Neuronal stem cell (in vitro differentiated cells): ENCODE data around the gene CSF1R.

ENCODE experiments used
- DNase-seq: peaks from one replicate; pipeline ENCODE4 v3.0.0-alpha.2; 2013; ENCODE audit warnings: low spot score
- H2AFZ ChIP-seq: one replicate; pipeline ENCODE4 v1.6.1; 2013; ENCODE audit warnings: mild to moderate bottlenecking, low read length, inconsistent platforms
- H2AK5ac ChIP-seq: 2 replicates; pipeline ENCODE4 v1.6.1; 2013; ENCODE audit warnings: low read depth, mild to moderate bottlenecking, inconsistent platforms, low read length, moderate library complexity, mixed read lengths
- H2BK120ac ChIP-seq: 2 replicates; pipeline ENCODE4 v1.6.1; 2013; ENCODE audit warnings: low read depth, mild to moderate bottlenecking, inconsistent platforms, low read length, moderate library complexity, mixed read lengths
- H2BK12ac ChIP-seq: one replicate; pipeline ENCODE4 v1.6.1; 2013; ENCODE audit warnings: low read length, inconsistent platforms
- H2BK15ac ChIP-seq: 2 replicates; pipeline ENCODE4 v1.6.1; 2013; ENCODE audit warnings: mild to moderate bottlenecking, low read length, inconsistent platforms, mixed read lengths
- H2BK5ac ChIP-seq: one replicate; pipeline ENCODE4 v1.6.1; 2013; ENCODE audit warnings: inconsistent platforms, mild to moderate bottlenecking, low read length, moderate library complexity
- H3K14ac ChIP-seq: one replicate; pipeline ENCODE4 v1.6.1; 2013; ENCODE audit warnings: low read length, inconsistent platforms
- H3K18ac ChIP-seq: 2 replicates; pipeline ENCODE4 v1.6.1; 2013; ENCODE audit warnings: low read length, inconsistent platforms
- H3K23ac ChIP-seq: 2 replicates; pipeline ENCODE4 v1.6.1; 2013; ENCODE audit warnings: low read depth, mild to moderate bottlenecking, mixed read lengths, low read length, inconsistent platforms; ENCODE audit not compliant: poor library complexity
- H3K27ac ChIP-seq: replicated peaks from 3 replicates; pipeline ENCODE4 v1.5.1; 2013; ENCODE audit warnings: low read length, inconsistent platforms
- H3K27me3 ChIP-seq, 3 experiments: 2 replicates each; pipeline ENCODE4 v1.6.1; 2013; ENCODE audit warnings: low read length in 3 of 3, mild to moderate bottlenecking in 2 of 3, inconsistent platforms in 1 of 3, low read depth in 1 of 3, mixed read lengths in 1 of 3, moderate library complexity in 1 of 3; ENCODE audit not compliant: control insufficient read depth in 3 of 3, insufficient read depth in 3 of 3
- H3K36me3 ChIP-seq, 2 donors: replicated peaks in 1 of 2; 2 replicates each; pipeline ENCODE4 v1.6.1; 2013; ENCODE audit warnings: low read length in 2 of 2; ENCODE audit not compliant: control insufficient read depth in 2 of 2, insufficient read depth in 2 of 2
- H3K4ac ChIP-seq: 2 replicates; pipeline ENCODE4 v1.6.1; 2013; ENCODE audit warnings: inconsistent platforms, mild to moderate bottlenecking, low read length, moderate library complexity
- H3K4me1 ChIP-seq, 2 donors: 1 replicate in 1 of 2; 2 replicates in 1 of 2; pipeline ENCODE4 v1.6.1; 2013; ENCODE audit warnings: low read length in 2 of 2, low read depth in 1 of 2; ENCODE audit not compliant: control insufficient read depth in 2 of 2, insufficient read depth in 1 of 2
- H3K4me2 ChIP-seq: one replicate; pipeline ENCODE4 v1.6.1; 2013; ENCODE audit warnings: mild to moderate bottlenecking, low read length, inconsistent platforms; ENCODE audit not compliant: insufficient read depth, poor library complexity, severe bottlenecking
- H3K4me3 ChIP-seq, 2 donors: 2 replicates each; pipeline ENCODE4 v1.5.1; 2013; ENCODE audit warnings: low read length in 2 of 2, mild to moderate bottlenecking in 2 of 2, inconsistent platforms in 1 of 2, moderate library complexity in 1 of 2
- H3K79me1 ChIP-seq: one replicate; pipeline ENCODE4 v1.6.1; 2013; ENCODE audit warnings: low read depth, mild to moderate bottlenecking, inconsistent platforms, low read length, moderate library complexity
- H3K9ac ChIP-seq: one replicate; pipeline ENCODE4 v1.6.1; 2013; ENCODE audit warnings: mild to moderate bottlenecking, low read depth, low read length, inconsistent platforms; ENCODE audit not compliant: poor library complexity
- H3K9me3 ChIP-seq, 2 donors: replicated peaks in 1 of 2; 2 replicates each; pipeline versions ENCODE3 to v1.6.1; 2013; ENCODE audit warnings: low read length in 2 of 2, mild to moderate bottlenecking in 2 of 2, inconsistent platforms in 1 of 2, low read depth in 1 of 2, mixed read lengths in 1 of 2, moderate library complexity in 1 of 2; ENCODE audit not compliant: control insufficient read depth in 2 of 2, insufficient read depth in 1 of 2
- H4K8ac ChIP-seq: one replicate; pipeline ENCODE4 v1.6.1; 2013; ENCODE audit warnings: low read depth, mild to moderate bottlenecking, inconsistent platforms, low read length, moderate library complexity
- H4K91ac ChIP-seq: one replicate; pipeline ENCODE4 v1.6.1; 2013; ENCODE audit warnings: low read length, low read depth, mild to moderate bottlenecking, inconsistent platforms; ENCODE audit not compliant: poor library complexity
- WGBS, 2 donors: extraction: QIAGEN DNeasy Blood & Tissue Kit; methylation state at CpG; one replicate each; pipeline ENCODE4 v1.1.7; 2013; ENCODE audit warnings: missing lambda C conversion rate in 2 of 2, mixed read lengths in 1 of 2; ENCODE audit not compliant: insufficient read length in 2 of 2, insufficient replicate concordance in 1 of 2; ENCODE audit errors: extremely low coverage in 2 of 2; 5-methylcytosine and 5-hydroxymethylcytosine counted together

Gene CSF1R

DNA sequence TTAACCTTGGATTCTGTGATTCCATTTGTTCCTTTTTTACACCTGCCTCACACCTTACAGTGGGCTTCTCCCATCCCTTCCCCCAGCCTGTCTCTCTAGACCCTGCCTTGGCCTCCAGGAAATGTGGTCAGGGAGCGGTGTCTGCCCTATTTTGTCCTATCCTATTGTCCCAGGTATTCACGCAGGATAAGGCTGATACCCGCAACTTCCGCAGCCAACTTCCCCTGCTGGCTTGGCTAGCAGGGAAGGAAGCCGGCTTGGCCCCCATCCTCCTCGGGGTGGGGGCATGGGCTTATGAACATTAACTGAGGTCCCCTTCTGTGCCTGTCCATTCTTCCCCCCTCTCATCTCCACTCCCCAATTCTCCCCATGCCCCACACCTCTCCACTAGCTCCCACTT lies 3.5 kb downstream of the CSF1R start:
- Histone ChIP-seq H3K27ac (no peak overlapping the region), H3K9me3 (no peaks in the 10 kb centered on the region), H2AFZ (no peak overlapping the region), H3K4me3 (no peak overlapping the region), H3K27me3 (peaks cover 0 to 44% (median 2%) of the 10 kb centered on the region in 3 experiments), H3K14ac (no peak overlapping the region), H3K4me1 (peaks cover 11 to 16% of the 10 kb centered on the region in 2 donors), H2AK5ac (no peak overlapping the region), H3K79me1 (no peaks in the 10 kb centered on the region), H3K18ac (peak overlapping the region; percentile 42), H2BK5ac (no peak overlapping the region), H3K4me2 (no peak overlapping the region), H3K4ac (no peak overlapping the region), H4K91ac (no peak overlapping the region), H3K9ac (no peak overlapping the region), H3K36me3 (no peaks in the 10 kb centered on the region), H2BK15ac (no peak overlapping the region), H4K8ac (no peak overlapping the region), H2BK12ac (no peak overlapping the region), H3K23ac (no peak overlapping the region), H2BK120ac (no peak overlapping the region)
- DNase-seq = no peak
- WGBS, 2 donors = no CpG with 5 or more reads among the region's 6 CpGs

DNA sequence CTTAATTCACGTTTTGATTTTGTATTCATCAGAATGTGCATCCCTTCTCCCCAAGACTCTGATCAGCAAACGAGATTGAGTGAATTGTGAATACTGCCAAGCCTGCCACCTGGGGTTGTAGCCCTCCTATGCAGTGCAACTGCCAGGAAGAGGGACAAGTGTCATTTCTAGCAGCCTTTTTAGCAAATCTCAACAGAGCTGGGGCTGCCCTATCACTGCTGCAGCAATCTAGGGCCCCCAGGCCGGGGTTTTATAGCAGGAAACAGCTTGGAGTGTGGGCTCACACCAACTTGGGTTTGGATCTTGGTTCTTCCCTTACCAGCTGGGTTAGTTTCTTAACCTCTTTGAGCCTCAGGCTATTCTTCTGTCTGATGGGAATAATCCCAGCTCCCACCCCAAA lies 4.0 kb downstream of the CSF1R start:
- H3K27me3 ChIP-seq = peaks cover 0 to 43% (median 2%) of the 10 kb centered on the region in 3 experiments
- no peak overlapping the region for H3K4ac ChIP-seq
- H3K4me1 ChIP-seq = peaks cover 11 to 16% of the 10 kb centered on the region in 2 donors
- no peak overlapping the region for H2BK120ac ChIP-seq
- no peak overlapping the region for H3K18ac ChIP-seq
- no peak overlapping the region for H3K4me3 ChIP-seq
- no peak for DNase-seq
- no peak overlapping the region for H2BK12ac ChIP-seq
- no peaks in the 10 kb centered on the region for H3K79me1 ChIP-seq
- H3K23ac ChIP-seq = no peak overlapping the region
- peak overlapping the region; percentile 91 for H2AFZ ChIP-seq
- H3K36me3 ChIP-seq = no peaks in the 10 kb centered on the region
- no peaks in the 10 kb centered on the region for H3K9me3 ChIP-seq
- no peak overlapping the region for H4K91ac ChIP-seq
- no peak overlapping the region for H4K8ac ChIP-seq
- H3K9ac ChIP-seq = no peak overlapping the region
- no peak overlapping the region for H3K4me2 ChIP-seq
- no peak overlapping the region for H2BK5ac ChIP-seq
- no peak overlapping the region for H2BK15ac ChIP-seq
- no peak overlapping the region for H3K27ac ChIP-seq
- no peak overlapping the region for H2AK5ac ChIP-seq
- WGBS, 2 donors = no CpG with 5 or more reads among the region's 3 CpGs
- H3K14ac ChIP-seq = no peak overlapping the region

- no peak overlapping the region for H3K9ac ChIP-seq
- peak overlapping the region; percentile 91 for H2AFZ ChIP-seq
- H2BK5ac ChIP-seq = no peak overlapping the region
- no peak for DNase-seq
- no peak overlapping the region for H2BK120ac ChIP-seq
- H3K27me3 ChIP-seq = peaks cover 0 to 44% (median 2%) of the 10 kb centered on the region in 3 experiments
- H3K18ac ChIP-seq = peak overlapping the region; percentile 76
- H3K23ac ChIP-seq = no peak overlapping the region
- no peak overlapping the region for H3K4me2 ChIP-seq
- H2BK12ac ChIP-seq = no peak overlapping the region
- H3K4ac ChIP-seq = no peak overlapping the region
- H3K14ac ChIP-seq = no peak overlapping the region
- no peak overlapping the region for H2AK5ac ChIP-seq
- H3K4me1 ChIP-seq = peaks cover 11 to 16% of the 10 kb centered on the region in 2 donors
- peak overlapping the region; percentile 89 for H4K8ac ChIP-seq
- no peak overlapping the region for H3K27ac ChIP-seq
- H4K91ac ChIP-seq = no peak overlapping the region
- no peaks in the 10 kb centered on the region for H3K79me1 ChIP-seq
- H2BK15ac ChIP-seq = no peak overlapping the region
- no peak overlapping the region for H3K4me3 ChIP-seq
- no CpG with 5 or more reads among the region's 15 CpGs for WGBS, 2 donors
- no peaks in the 10 kb centered on the region for H3K9me3 ChIP-seq
- H3K36me3 ChIP-seq = no peaks in the 10 kb centered on the region
These were observed 4.6 kb downstream of the CSF1R start for GRCh38 chr5:150081541-150082283.

- Histone ChIP-seq H3K4ac (no peak overlapping the region), H2AK5ac (peak overlapping the region; percentile 30), H3K18ac (no peak overlapping the region), H3K23ac (peak overlapping the region; percentile 82), H2AFZ (no peak overlapping the region), H2BK120ac (no peak overlapping the region), H4K8ac (no peak overlapping the region), H2BK5ac (no peak overlapping the region), H4K91ac (peak overlapping the region; percentile 38), H3K4me1 (peaks cover 11 to 16% of the 10 kb centered on the region in 2 donors), H3K9ac (no peak overlapping the region), H2BK12ac (no peak overlapping the region), H3K14ac (no peak overlapping the region), H3K27ac (no peak overlapping the region), H2BK15ac (peak overlapping the region; percentile 54), H3K9me3 (no peaks in the 10 kb centered on the region), H3K27me3 (peaks cover 0 to 42% (median under 1%) of the 10 kb centered on the region in 3 experiments), H3K36me3 (no peaks in the 10 kb centered on the region), H3K4me2 (no peak overlapping the region), H3K4me3 (no peak overlapping the region), H3K79me1 (no peaks in the 10 kb centered on the region)
- no peak for DNase-seq
- no CpG with 5 or more reads among the region's 15 CpGs for WGBS, 2 donors
These were observed 5.5 kb downstream of the CSF1R start for GRCh38 chr5:150080696-150081435.
